ENCODE results near the gene HMCN2.

DNA sequence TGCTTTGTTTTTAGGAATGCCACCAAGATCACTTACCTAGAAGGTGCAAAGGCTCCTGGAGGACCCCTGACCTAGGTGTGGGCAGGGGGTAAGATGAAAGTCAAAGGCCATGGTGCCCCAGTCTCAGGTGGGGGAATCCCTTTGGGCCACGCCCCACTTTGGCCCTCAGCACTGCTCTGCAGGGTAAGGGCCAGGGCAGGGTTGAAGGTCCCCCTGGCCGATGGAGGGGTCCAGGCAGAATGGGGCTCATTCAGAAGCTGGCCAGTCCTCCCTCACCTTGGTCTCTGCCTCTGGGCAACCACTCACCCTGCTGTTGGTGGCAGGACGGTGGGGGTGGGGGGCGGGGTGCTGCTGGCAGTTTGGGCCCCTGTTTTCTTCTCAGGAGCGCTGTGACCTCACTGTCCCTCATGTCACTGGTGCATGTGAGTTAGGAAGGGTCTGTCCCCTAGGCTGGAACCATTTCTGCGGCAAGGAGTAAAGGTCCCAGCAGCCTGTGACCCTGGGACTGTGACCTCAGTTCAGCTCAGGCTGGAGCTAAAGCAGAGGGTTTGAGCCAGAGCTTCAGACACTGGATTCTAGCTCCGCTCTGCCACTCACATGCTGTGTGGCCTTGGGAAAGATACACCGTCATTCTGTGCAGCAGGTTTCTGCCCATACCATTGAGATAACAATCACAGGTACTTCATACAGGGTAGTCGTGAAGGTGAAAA lies 177.3 kb downstream of the HMCN2 start:
- no peak for TF ChIP-seq ZFP36 (IDR thresholded peaks at IDR 0.05; ENCODE audit: borderline replicate concordance, partially characterized antibody)
- TF ChIP-seq, protein P1, sequence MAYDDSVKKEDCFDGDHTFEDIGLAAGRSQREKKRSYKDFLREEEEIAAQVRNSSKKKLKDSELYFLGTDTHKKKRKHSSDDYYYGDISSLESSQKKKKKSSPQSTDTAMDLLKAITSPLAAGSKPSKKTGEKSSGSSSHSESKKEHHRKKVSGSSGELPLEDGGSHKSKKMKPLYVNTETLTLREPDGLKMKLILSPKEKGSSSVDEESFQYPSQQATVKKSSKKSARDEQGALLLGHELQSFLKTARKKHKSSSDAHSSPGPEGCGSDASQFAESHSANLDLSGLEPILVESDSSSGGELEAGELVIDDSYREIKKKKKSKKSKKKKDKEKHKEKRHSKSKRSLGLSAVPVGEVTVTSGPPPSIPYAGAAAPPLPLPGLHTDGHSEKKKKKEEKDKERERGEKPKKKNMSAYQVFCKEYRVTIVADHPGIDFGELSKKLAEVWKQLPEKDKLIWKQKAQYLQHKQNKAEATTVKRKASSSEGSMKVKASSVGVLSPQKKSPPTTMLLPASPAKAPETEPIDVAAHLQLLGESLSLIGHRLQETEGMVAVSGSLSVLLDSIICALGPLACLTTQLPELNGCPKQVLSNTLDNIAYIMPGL (CRISPR knock-in tag; IDR thresholded peaks at IDR 0.05; ENCODE audit: borderline replicate concordance): no peak
- no peak for TF ChIP-seq POLR2A (IDR thresholded peaks at IDR 0.05; ENCODE audit: low read length)
- no peak for TF ChIP-seq CEBPB (IDR thresholded peaks at IDR 0.05)
- TF ChIP-seq RCOR1 (IDR thresholded peaks at IDR 0.05; ENCODE audit: low read depth, low read length): no peak
- TF ChIP-seq, protein P2, sequence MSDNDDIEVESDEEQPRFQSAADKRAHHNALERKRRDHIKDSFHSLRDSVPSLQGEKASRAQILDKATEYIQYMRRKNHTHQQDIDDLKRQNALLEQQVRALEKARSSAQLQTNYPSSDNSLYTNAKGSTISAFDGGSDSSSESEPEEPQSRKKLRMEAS (IDR thresholded peaks at IDR 0.05): no peak
- TF ChIP-seq, protein P3, sequence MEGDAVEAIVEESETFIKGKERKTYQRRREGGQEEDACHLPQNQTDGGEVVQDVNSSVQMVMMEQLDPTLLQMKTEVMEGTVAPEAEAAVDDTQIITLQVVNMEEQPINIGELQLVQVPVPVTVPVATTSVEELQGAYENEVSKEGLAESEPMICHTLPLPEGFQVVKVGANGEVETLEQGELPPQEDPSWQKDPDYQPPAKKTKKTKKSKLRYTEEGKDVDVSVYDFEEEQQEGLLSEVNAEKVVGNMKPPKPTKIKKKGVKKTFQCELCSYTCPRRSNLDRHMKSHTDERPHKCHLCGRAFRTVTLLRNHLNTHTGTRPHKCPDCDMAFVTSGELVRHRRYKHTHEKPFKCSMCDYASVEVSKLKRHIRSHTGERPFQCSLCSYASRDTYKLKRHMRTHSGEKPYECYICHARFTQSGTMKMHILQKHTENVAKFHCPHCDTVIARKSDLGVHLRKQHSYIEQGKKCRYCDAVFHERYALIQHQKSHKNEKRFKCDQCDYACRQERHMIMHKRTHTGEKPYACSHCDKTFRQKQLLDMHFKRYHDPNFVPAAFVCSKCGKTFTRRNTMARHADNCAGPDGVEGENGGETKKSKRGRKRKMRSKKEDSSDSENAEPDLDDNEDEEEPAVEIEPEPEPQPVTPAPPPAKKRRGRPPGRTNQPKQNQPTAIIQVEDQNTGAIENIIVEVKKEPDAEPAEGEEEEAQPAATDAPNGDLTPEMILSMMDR (IDR thresholded peaks at IDR 0.05): no peak
- TF ChIP-seq, protein P4, sequence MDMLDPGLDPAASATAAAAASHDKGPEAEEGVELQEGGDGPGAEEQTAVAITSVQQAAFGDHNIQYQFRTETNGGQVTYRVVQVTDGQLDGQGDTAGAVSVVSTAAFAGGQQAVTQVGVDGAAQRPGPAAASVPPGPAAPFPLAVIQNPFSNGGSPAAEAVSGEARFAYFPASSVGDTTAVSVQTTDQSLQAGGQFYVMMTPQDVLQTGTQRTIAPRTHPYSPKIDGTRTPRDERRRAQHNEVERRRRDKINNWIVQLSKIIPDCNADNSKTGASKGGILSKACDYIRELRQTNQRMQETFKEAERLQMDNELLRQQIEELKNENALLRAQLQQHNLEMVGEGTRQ (IDR thresholded peaks at IDR 0.05): no peak
